PC-3 (cell line): Measurements from ENCODE around the gene PPP2R5A. TPM values are rescaled to one million over a fixed set of nuclear protein-coding genes. Genes with fewer than 3 reads are reported as not detected.

ENCODE experiments used
- ATAC-seq: fragments of 200-7000 bp; cut with Tn5 transposase; 2 replicates; pipeline ENCODE4 v1.9.1; 2020; ENCODE audit warnings: mild to moderate bottlenecking, moderate library complexity
- BruUV-seq: library from RNA; stranded (reverse); fragments of 400-500 nt; replicated peaks from 2 replicates; lab custom pipeline; 2021; lab: Mats Ljungman, UMichigan
- CTCF ChIA-PET: fragments of 300-600 bp; sonication (Branson Sonifier 250); formaldehyde crosslinking; loops from one replicate; lab custom pipeline; 2022; ENCODE audit warnings: antibody characterized with exemption; lab: Charles Lee
- POLR2A ChIA-PET: fragments of 300-600 bp; sonication (Branson Sonifier 250); formaldehyde crosslinking; loops from one replicate; lab custom pipeline; 2022; ENCODE audit warnings: antibody characterized with exemption; ENCODE audit not compliant: unreplicated experiment; lab: Charles Lee
- DNase-seq: peaks from one replicate; pipeline ENCODE4 v3.0.0-alpha.2; 2015
- H2AFZ ChIP-seq: fragments of 300-600 bp; sonication (generic); 2 replicates; pipeline ENCODE4 v1.6.0; 2016; ENCODE audit warnings: antibody characterized with exemption, low read length
- H3F3A ChIP-seq: fragments of 300-600 bp; sonication (generic); one replicate; pipeline ENCODE4 v1.6.0; 2017; ENCODE audit warnings: antibody characterized with exemption, low read length, control low read depth, mild to moderate bottlenecking; ENCODE audit not compliant: unreplicated experiment
- H3K27ac ChIP-seq: fragments of 300-600 bp; sonication (generic); 2 replicates; pipeline ENCODE4 v1.5.1; 2016; ENCODE audit warnings: mild to moderate bottlenecking, low read length
- H3K27me3 ChIP-seq: fragments of 300-600 bp; sonication (generic); 2 replicates; pipeline ENCODE4 v1.6.1; 2016; ENCODE audit warnings: low read length, mixed read lengths
- H3K36me3 ChIP-seq: fragments of 300-600 bp; sonication (generic); 2 replicates; pipeline ENCODE4 v1.6.1; 2016; ENCODE audit warnings: low read depth, mixed run types, low read length, mixed read lengths
- H3K4me1 ChIP-seq: fragments of 300-600 bp; sonication (generic); 2 replicates; pipeline ENCODE4 v1.5.1; 2016; ENCODE audit warnings: low read length; ENCODE audit not compliant: insufficient read depth
- H3K4me2 ChIP-seq: fragments of 300-600 bp; sonication (generic); 2 replicates; pipeline ENCODE4 v1.6.0; 2016; ENCODE audit warnings: low read length
- H3K4me3 ChIP-seq: fragments of 300-600 bp; sonication (generic); 2 replicates; pipeline ENCODE4 v1.5.1; 2016; ENCODE audit warnings: mild to moderate bottlenecking, low read length, mixed read lengths
- H3K79me2 ChIP-seq: fragments of 300-600 bp; sonication (generic); 2 replicates; pipeline ENCODE4 v1.6.1; 2017; ENCODE audit warnings: low read length, mixed read lengths
- H3K9ac ChIP-seq: fragments of 300-600 bp; sonication (generic); 2 replicates; pipeline ENCODE4 v1.6.0; 2016; ENCODE audit warnings: mild to moderate bottlenecking, low read length
- H3K9me2 ChIP-seq: fragments of 300-600 bp; sonication (generic); replicated peaks from 2 replicates; pipeline ENCODE4 v1.6.1; 2016; ENCODE audit warnings: mixed run types, low read length, mixed read lengths
- H3K9me3 ChIP-seq: fragments of 300-600 bp; sonication (generic); 2 replicates; pipeline ENCODE4 v1.6.1; 2016; ENCODE audit warnings: low read length, mixed read lengths
- H4K20me1 ChIP-seq: fragments of 300-600 bp; sonication (generic); 2 replicates; pipeline ENCODE4 v1.6.1; 2016; ENCODE audit warnings: low read length, mixed read lengths
- EZH2 ChIP-seq: fragments of 300-600 bp; sonication (generic); IDR thresholded peaks from one replicate; pipeline ENCODE4 v1.6.1; 2017; ENCODE audit warnings: antibody characterized with exemption, mild to moderate bottlenecking, low read length; ENCODE audit not compliant: unreplicated experiment
- EZH2phosphoT487 ChIP-seq: fragments of 300-600 bp; sonication (generic); IDR thresholded peaks from 2 replicates; pipeline ENCODE4 v1.6.1; 2018; ENCODE audit warnings: mild to moderate bottlenecking, antibody characterized with exemption, low read length, borderline replicate concordance
- intact Hi-C: fragments of 100-400 bp; cut with micrococcal nuclease; formaldehyde crosslinking; loops from 2 replicates; pipeline ENCODE4 v1.9.0; 2023
- total RNA-seq: library from RNA; depleted of rRNA; stranded (reverse); fragments of >200 nt; gene quantifications from 2 replicates; pipeline ENCODE4 v1.2.3, GENCODE V29; 2014
- TF ChIP-seq, protein P1 (sequence below): fragments of 300-600 bp; sonication (generic); conservative IDR thresholded peaks from 2 replicates; pipeline ENCODE4 v1.5.1; 2017; ENCODE audit warnings: antibody characterized with exemption, low read depth, mild to moderate bottlenecking, low read length

PPP2R5A gene
- total RNA-seq, 1 experiment from 2014 or later, result 44.0 TPM

DNA sequence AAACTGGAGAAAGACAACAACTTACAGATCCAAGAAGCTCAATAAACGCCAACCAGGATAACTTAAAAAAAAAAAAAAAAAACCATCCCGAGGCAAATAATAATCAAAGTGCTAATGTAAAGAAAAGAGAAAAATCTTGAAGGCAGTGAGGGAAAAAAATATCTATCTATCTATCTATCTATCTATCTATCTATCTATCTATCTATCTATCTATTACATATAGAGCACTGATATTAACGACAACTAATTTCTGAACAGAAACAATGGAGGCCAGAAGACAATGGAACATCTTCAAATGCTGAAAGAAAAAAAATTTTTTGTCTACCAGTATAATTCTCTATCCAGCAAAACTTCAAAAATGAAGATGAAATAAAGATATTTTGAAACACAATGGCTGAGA is 111.4 kb downstream of the PPP2R5A start:
- Histone ChIP-seq H3K9me3 (peaks cover 12% of the 10 kb centered on the region), H3K27ac (no peak overlapping the region), H3K27me3 (no peaks in the 10 kb centered on the region), H4K20me1 (no peaks in the 10 kb centered on the region), H3K9ac (no peak overlapping the region), H3F3A (no peaks in the 10 kb centered on the region), H3K4me1 (no peaks in the 10 kb centered on the region), H3K4me3 (no peak overlapping the region), H2AFZ (no peak overlapping the region), H3K9me2 (no peaks in the 10 kb centered on the region), H3K79me2 (peaks cover 6% of the 10 kb centered on the region; the same call in 1 of the 2 replicates), H3K4me2 (no peak overlapping the region), H3K36me3 (peaks cover 39% of the 10 kb centered on the region)
- TF ChIP-seq EZH2phosphoT487 (no peak), EZH2 (no peak)
- TF ChIP-seq, protein P1, sequence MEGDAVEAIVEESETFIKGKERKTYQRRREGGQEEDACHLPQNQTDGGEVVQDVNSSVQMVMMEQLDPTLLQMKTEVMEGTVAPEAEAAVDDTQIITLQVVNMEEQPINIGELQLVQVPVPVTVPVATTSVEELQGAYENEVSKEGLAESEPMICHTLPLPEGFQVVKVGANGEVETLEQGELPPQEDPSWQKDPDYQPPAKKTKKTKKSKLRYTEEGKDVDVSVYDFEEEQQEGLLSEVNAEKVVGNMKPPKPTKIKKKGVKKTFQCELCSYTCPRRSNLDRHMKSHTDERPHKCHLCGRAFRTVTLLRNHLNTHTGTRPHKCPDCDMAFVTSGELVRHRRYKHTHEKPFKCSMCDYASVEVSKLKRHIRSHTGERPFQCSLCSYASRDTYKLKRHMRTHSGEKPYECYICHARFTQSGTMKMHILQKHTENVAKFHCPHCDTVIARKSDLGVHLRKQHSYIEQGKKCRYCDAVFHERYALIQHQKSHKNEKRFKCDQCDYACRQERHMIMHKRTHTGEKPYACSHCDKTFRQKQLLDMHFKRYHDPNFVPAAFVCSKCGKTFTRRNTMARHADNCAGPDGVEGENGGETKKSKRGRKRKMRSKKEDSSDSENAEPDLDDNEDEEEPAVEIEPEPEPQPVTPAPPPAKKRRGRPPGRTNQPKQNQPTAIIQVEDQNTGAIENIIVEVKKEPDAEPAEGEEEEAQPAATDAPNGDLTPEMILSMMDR, result no peak
- ATAC-seq (no peak), DNase-seq (no peak)
- POLR2A ChIA-PET, result no interaction called here
- CTCF ChIA-PET, result interaction anchor here (0.7 kb wide), 1 partner anchor 30 kb away, joined by 5 read pairs; no protein-coding TSS in a partner anchor
- no TSS peak for BruUV-seq
- intact Hi-C loops, result no loop called here

- H3K4me3 ChIP-seq, result no peak overlapping the region
- POLR2A ChIA-PET, result no interaction called here
- H4K20me1 ChIP-seq, result no peaks in the 10 kb centered on the region
- no peak overlapping the region for H3K27ac ChIP-seq
- peaks cover 12% of the 10 kb centered on the region for H3K9me3 ChIP-seq
- DNase-seq (no peak), ATAC-seq (no peak)
- H3K79me2 ChIP-seq, result peaks cover 6% of the 10 kb centered on the region; the same call in 1 of the 2 replicates
- peaks cover 39% of the 10 kb centered on the region for H3K36me3 ChIP-seq
- H3K27me3 ChIP-seq, result no peaks in the 10 kb centered on the region
- no peaks in the 10 kb centered on the region for H3F3A ChIP-seq
- peaks cover 4% of the 10 kb centered on the region for H3K4me1 ChIP-seq
- H3K9me2 ChIP-seq, result no peaks in the 10 kb centered on the region
- H3K4me2 ChIP-seq, result no peak overlapping the region
- BruUV-seq, result no TSS peak
- CTCF ChIA-PET, result no interaction called here
- H3K9ac ChIP-seq, result no peak overlapping the region
- TF ChIP-seq, protein P1, result no peak
- TF ChIP-seq EZH2, result no peak
- TF ChIP-seq EZH2phosphoT487, result no peak
- intact Hi-C loops, result no loop called here
- H2AFZ ChIP-seq, result no peak overlapping the region
Measured at GRCh38 chr1:212397171-212397570, 112.0 kb downstream of the PPP2R5A start.

DNA sequence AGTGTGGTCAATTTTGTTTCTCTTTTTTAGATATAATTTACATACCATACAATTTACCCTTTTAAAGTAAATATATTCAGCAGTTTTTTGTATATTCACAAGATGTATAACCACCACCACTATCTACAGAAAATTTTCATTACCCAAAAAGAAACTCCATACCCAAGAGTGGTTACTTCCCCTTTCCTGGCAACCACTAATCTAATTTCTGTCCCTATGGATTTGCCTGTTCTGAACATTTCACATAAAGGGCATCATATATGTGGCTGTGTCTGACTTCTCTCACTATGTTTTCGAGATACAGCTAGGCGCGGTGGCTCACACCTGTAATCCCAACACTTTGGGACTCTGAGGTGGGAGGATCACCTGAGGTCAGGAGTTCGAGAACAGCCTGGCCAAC is 115.8 kb downstream of the PPP2R5A start:
- H3K4me3 ChIP-seq, result no peak overlapping the region
- CTCF ChIA-PET, result no interaction called here
- ATAC-seq (no peak), DNase-seq (no peak)
- no peaks in the 10 kb centered on the region for H3F3A ChIP-seq
- H3K9me3 ChIP-seq, result peaks cover 12% of the 10 kb centered on the region
- BruUV-seq, result no TSS peak
- H3K9ac ChIP-seq, result no peak overlapping the region
- H3K4me2 ChIP-seq, result no peak overlapping the region
- intact Hi-C loops, result no loop called here
- TF ChIP-seq, protein P1, result no peak
- no peak for TF ChIP-seq EZH2
- no peak for TF ChIP-seq EZH2phosphoT487
- no peaks in the 10 kb centered on the region for H4K20me1 ChIP-seq
- no peak overlapping the region for H3K27ac ChIP-seq
- POLR2A ChIA-PET, result no interaction called here
- peaks cover 46% of the 10 kb centered on the region for H3K36me3 ChIP-seq
- peaks cover 15% of the 10 kb centered on the region for H3K4me1 ChIP-seq
- H3K9me2 ChIP-seq, result no peaks in the 10 kb centered on the region
- H3K27me3 ChIP-seq, result no peaks in the 10 kb centered on the region
- H3K79me2 ChIP-seq, result peaks cover 6% of the 10 kb centered on the region; the same call in 1 of the 2 replicates
- H2AFZ ChIP-seq, result no peak overlapping the region
